Activated naive CD8-positive, alpha-beta T cell treated with anti-CD3 and anti-CD28 coated beads, Interleukin-2, amount 50 U/mL, for 16 hours (primary cell): ENCODE results near the gene FOXA3.

Experiments used
- DNase-seq: peaks from one replicate; pipeline ENCODE4 v3.0.0-alpha.2; 2020; ENCODE audit warnings: low read depth, low spot score

Gene FOXA3

DNA sequence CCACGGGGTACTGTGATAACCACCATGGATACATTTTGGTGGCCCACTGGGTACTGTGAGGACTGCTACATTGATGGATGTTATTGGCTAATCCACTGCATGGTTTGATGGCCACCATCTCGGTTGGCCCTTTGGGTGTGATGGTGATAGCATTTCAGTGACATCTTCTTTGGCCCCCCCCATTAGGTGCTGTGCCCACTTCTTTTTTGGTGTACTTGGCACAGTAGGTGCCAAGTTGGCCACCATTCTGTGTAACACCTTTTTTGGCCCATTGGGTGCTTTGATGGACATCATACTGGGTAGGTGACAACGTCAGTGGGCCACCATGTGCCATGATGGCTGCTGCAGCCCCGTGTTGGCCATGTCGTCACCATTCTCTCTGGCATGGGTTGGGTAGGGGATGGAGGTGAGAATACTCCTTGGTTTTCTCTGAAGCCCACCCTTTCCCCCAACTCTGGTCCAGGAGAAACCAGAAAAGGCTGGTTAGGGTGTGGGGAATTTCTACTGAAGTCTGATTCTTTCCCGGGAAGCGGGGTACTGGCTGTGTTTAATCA is 9.2 kb downstream of the FOXA3 start:
- no peak for DNase-seq

DNA sequence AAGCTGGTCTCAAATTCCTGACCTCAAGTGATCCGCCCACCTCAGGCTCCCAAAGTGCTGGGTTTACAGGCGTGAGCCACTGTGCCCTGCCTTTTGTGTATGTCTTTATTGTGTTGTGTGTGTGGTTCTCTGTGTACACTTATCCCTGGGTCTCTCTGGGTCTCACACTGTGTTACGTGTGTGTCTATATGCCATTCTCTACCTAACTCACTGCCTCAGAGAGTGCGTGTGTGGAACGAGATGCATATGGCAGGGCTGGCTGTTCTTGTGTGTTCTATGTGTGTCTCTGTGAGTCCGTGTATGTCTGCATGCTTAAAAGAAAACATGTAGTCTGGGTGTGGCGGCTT is 10.5 kb downstream of the FOXA3 start:
- no peak for DNase-seq

DNA sequence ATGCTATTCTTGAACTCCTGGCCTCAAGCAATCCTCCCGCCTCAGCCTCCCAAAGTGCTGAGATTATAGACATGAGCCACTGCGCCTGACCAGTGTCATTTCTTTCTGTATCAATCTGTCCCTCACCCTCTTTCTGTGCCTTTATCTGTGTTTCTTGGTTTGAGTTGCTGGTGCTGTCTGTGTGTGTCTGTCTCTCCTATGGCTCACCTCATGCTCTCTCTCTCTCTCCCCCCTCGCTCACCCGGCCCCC is 12.0 kb downstream of the FOXA3 start:
- DNase-seq, result no peak

DNA sequence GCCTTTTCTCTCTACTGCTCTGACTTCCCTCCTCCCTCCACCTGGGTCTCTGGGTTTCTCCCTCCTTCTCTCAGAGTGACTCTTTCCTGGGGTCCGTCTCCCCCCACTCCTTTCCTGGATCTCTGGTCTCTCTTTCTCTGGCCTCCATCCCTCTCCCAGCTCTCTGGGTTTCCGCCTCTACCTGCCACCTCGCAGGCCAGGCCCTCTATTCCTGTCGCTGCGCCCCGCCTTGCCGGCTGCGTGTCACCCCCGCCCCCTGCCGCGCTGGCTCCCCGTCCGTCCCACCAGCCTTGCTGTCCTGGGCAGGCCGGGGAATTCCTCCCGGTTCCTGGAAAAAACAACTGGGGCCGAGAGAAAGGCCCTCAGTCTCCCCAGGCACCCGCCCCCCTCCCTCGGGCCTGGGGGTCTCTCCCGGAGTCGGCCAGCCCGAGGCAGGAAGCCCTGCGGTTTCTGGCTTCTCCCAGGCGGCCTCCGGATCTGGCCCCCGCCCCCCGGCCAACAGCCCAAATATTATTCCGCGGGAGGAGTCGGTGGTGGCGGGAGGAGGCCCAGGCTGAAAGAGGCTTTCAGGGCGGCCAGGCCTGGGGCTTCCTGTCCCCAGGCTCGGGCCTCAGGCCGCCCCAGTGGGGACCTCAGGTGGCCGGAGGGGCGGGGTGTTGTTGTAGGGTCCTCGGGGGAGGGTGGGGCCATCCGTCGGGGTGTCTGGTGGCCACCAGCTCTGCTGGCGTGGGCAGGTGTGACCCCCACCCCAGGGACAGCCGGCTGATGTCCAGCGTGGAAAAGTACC is 12.5 kb downstream of the FOXA3 start:
- DNase-seq, result no peak

DNA sequence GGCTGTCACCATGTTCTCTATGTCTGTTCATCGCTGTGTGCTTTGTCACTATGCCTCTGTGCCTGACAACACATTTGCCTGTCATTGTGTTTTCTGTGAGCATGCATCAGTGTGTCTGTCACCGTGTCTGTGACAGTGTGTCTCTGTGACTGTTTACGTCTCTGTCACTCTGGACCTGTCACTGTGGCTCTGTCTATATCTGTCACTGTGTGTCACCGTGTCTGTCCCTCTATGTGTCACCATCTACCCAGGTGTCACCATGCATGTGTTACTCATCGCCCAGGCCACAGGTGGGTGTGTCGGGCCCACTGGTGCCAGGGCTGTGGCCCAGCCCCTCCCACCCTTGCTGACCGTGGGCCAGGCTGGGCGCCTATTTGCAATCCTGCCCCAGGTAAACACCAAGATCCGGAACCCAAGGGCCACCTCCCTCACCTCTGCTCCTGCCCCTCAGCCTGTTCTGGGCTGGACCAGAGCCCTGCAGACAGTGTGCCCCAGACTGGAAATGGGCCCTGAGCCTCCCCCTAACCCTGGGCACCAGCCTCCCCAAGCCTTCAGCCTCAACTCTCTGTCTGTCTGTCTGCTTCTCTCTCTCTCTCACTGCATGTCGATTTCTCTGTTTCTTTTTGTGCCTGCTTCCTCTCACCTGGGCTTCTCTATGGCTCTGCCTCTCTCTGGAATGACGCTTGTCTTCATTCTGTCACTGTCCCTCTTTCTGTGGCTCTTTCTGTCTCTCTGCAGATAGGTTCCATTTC is 14.1 kb downstream of the FOXA3 start:
- DNase-seq, result no peak

DNA sequence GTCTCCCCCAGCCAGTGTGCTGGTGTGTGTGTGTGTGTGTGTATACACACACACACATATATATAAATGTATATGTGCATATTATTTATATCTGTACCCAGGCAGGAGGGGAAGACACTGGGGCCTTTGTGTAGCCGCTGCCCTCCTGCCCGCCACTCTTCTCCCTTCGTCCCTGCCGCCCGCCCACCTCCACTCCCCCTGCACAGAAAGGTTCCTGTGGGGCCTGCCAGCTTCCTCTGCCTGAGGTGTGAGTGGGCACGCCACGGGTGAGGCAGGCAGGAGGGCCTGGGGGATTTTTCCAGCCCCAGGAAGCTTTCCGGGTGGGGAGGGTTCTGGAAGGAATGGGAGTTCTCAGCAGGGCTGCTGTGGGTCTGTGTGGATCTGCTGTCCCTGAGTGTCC is 14.9 kb downstream of the FOXA3 start:
- no peak for DNase-seq

DNA sequence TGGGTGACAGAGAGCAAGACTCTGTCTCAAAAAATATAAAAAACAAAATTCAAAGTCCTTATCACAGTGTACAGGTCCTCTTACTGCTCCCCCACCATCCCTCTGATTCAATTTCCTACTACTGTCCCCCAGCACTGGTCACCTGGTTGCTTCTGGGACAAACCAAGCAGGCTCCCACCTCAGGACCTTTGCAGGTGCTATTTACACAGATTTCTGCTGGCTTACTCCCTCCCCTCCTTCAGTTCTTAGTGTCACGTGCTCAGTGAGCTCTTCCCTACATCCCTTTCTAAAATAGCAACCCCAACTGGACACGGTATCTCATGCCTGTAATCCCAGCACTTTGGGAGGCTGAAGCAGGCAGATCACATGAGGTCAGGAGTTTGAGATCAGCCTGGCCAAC is 15.8 kb downstream of the FOXA3 start:
- DNase-seq, result no peak

DNA sequence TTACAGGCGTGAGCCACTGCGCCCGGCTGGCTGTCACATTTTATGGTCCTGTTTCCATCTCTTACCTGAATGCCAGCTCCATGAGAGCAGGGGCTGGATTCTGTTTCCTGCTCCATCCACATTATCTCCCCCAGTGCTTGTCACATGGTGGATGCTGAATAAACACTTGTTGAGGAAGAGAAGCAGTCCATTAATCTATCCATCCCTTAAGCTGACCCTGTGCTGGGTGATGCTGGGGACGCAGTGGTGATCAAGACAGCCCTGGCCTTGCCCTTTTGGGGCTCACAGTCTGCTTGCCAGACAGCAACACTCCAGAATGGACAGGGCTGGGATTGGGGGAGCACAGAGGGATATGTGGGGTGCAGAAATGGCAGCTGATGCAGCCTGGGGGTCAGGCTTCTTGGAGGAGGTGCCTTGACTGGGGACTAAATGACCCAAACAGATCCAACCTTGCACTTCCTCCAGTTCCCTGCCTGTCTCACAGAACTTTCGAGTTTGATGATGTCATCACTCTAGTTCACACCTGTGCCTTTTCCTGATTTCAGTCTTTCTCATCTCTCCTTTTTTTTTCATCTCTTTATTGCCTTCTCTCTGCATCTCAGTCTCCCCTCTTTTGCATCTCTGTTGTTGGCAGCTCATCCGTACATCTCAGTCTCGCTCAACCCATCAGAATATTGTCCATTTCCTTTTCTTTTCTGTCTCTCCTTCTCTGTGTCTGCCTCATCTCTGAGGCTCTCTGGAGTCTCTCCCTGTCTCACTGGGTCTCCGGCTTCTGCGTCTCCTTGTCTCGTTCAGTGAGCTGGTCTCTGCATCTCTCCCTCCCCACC is 17.2 kb downstream of the FOXA3 start:
- DNase-seq, result no peak

DNA sequence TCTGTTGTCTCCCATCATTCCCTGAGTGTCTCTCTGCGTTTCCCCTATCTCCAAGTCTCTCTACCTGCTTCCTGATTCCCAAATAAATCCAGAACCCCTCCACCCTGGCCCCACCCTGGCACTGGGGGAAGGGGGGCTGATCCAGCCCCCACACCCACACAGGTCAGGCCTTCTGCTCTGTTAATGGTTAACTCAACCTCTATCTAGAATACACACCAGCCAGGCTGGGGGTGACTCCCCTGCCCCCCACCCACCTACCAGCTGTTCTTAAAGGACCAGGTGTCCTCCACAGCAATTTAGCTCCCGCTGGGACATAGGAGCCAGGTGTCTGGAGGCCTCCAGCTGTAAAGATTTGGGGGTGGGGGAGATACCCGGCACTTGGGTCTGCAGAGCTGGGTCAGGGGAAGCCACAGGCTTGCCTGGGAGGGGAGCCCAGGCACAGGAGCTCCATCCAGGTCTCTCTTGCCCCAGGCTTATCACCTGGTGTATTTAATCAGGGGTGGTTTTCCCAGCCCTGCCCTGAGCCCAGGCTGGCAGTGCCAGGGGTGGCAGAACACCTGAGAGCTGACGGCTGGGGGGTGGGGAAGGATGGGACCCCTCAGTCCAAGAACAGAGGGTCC is 17.9 kb downstream of the FOXA3 start:
- DNase-seq, result no peak

DNA sequence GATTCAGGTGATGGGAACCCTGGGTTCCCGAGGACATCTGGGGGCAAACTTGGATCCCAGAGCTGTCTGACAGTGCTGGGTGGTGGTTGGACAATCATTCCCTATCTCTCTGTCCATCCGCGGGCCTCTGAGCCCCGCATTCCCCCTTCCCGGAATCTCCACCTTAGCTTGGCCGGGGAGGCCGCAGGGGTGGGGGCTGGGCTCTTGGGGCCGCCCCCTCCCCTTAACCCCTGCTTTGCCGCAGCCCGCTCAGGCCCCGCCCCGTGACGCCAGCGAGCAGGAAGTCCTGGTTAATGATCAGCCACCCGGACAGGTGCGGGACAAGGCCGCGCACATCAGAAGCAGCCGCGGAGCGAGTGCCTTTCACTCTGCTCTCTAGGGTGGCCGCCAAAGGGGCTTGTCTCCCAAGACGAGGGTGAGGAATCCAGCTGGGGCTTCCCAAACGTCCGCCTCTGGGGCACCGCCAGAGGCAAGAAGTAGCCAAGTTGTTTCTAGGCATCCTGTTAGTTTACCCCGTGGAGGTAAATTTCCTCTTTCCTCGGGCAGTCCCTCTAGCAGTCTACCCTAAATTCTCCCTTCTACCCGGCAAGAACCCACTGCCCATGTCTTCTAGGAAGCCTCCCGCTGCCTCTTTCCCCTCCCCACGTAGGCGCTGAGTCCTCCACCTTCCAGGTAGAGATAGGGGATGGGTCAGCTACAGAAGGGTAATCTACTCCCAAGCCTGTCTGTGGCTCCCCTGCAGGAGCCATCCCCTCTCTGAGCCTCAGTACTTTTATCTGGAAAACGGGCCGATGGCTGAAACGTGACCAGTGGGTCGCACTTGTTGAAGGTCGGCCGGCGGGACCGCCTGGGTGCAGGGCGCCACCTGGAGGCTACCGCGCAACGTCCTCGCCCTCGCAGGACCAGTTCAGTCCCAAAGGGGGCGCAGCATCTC is 18.8 kb downstream of the FOXA3 start:
- DNase-seq, result peak; percentile 64

DNA sequence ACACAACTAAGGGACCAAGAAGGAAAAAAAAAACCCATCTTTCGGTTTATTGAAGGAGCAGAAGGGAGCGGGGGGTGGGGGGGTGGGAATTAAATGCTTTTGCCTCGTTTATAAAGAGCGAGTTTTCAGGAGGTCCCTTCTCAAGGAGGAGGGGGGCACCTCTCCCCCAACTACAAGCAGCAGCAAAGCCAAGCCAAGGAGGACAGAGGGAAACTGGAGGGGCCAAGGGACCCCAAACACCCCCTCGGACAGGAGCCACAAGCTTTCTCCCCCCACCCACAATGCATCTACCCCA is 19.4 kb downstream of the FOXA3 start:
- no peak for DNase-seq

DNA sequence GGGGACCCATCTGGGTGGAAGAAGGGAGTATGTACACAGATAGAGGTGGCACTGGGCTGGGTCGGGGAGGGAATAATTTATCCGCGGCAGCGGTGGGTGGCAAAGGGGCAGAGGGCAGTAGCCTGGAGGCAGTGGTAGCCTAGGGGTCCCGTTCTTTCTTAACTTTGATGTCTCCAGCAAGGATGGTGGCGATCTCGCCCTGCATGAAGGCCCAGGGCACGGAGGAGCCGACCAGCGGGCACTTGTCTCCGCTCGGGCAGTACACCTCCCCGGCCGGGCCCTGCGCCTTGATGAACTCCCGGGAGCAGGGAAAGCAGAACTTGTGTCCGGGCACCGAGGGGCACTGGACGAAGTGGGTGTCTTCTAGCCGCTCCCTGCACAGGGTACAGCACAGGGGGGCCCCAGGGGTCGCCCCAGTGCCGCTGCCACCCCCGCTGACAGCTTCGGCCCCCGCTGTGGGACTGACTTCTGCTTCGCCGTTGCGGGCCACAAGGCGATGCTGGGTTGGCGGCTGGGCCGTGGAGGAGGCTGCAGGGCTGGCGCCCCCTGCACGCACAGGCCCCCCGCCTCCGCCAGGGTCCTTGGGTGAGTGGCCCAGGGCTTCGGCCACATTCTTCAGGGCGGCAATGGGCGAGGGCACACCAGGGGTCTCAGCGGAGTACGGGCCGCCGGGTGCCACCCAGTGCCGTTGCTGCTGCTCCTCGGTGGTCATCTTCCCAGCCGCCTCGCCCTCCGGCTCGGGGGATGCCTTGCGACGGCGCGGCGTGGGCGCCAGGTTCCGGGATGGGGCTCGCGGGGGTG is 20.0 kb downstream of the FOXA3 start:
- DNase-seq, result no peak

DNA sequence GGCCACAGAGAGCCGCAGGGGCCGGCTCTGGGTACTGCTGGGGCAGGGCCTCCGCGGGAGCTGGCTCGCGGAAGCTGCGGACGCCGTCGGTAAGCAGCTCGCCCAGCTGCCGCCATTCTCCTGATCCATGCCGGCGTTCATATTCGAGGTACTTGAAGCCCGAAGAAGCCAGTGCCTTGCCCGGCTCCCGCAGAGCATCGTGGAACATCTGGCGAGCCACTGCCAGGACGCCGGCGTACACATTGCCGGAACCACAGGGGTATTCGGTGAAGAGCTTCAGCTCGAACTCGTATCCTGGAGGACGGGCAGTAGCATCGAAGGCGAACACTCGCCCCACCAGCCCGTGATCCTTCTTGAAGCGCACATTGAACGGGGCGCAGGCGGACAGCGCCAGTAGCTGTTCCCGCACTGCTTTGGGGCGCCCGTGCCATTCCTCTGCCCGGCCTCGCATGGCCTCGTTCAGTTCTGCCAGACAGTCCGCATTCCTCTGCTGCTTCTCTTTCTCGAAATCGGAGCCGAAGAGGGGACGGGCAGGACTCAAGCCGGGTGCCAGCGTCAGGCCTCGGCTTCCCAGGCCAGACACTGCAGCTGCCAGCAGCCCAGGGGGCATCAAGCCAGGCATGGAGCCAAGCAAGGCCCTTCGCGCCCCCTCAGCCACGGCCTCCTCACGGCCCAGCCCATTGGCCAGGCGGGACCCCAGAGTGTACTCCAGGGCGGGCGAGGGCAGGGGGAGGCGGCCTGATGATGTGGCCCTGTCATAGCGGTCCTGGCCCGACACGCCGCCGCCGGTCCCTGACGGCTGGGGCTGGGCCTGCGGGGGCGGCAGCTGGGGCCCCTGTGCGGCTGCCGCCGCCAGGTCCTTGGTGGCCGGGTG is 20.8 kb downstream of the FOXA3 start:
- DNase-seq, result no peak

DNA sequence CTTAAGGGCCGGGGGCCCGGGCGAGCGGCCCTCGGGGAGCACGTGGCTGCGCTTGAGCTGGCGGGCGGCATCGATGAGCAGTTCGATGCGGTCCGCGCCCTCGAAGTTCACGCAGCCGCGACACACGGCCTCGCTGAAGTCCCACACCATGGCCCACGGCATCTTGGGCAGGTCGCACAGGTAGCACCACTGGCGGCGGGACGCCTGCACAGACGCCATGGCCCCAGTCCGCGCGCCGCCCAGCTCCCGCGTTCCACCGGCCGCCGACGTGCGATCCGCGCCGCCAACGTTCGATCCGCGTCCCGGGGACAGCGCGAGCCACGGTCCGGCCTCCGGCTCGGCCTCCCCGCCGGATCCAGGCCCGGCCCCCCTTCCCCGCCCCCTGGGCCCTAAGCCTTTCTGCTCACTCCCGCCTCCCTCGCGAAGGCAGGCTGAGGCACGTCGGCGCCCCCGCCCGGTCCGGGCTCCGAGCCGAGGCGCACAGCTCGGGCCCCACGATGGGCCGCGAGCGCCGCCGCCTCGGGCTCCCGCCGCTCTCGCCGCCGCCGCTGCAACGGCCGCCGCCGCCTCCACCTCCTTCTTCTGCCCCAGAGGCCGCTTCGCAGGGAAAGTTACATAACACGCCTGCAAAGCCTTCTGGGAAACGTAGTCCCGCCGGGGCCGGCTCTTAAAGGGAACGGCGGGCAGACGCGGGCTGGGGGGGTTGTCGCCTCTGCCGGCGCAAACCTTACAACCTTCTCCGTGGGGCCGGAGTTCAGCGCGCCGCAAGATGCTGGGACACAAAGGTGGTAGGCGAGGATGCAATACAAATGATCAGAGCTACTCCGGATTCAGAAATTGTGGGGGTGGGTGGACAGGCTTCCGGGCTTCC is 21.7 kb downstream of the FOXA3 start, which contains the start of gene IRF2BP1:
IRF2BP1 (minus strand) TSS at position 586 of the 871 bp plus-strand sequence; CDS start at position 219, 367 bp downstream.
- DNase-seq, result peak; percentile 66

DNA sequence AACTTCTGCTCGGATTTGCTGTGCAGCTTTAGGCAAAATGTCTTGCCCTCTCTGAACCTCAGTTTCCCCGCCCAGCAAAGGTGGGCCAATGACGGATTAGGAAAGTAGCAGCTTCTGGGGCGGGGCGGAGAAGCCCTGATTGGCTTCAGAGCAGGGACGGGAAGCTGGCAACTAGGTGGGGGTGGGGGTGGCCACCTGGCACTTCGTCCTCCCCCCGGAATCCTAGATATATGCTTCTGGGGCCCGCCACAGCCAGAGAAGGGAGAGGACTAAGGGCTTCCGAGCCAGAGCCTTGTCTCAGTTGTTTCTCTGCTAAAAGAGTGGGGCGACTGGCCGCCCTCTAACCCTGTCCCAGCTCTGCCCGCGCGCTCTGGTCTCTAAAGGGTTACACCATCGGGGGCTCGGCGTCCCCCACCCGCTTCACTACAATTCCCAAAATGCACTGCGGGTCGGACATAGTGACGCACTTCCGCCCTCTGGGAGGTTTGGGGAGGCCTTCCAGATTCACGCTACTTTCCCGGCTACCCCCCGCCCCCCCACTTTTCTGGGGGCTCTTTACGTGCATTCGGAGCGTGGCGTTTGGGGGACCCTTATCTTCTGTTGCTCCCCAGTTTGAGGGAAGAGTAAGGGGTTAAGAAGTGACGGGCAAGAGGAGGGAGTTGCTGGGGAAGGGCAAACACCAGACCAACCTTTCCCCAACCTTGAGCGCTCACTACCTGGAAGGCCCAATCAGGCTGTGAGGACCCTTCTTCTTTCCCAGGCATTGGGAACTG is 22.5 kb downstream of the FOXA3 start:
- peak; percentile 78 for DNase-seq

DNA sequence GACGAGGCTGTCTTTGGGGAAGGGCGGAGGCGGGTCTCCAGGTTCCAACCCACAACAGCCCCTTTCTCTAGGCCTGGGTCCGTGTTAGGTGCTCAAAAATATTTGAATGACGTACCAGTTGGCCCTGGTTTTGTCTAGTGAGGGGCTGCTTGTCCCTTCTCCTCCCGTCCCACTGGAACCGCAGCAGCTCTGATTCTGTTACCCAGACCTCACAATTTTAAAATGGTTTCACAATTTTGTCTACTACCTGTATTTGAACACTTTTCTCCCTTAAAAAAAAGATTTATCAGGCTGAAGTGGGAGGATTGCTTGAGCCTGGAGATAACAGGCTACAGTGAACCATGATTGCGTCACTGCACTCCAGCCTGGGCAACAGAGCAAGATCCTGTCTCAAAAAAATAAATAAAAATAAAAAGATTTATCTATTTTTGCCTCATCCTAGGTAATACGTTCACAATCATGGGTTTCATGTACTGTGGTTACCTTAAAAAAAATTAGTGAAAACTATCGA is 23.1 kb downstream of the FOXA3 start:
- DNase-seq, result no peak

DNA sequence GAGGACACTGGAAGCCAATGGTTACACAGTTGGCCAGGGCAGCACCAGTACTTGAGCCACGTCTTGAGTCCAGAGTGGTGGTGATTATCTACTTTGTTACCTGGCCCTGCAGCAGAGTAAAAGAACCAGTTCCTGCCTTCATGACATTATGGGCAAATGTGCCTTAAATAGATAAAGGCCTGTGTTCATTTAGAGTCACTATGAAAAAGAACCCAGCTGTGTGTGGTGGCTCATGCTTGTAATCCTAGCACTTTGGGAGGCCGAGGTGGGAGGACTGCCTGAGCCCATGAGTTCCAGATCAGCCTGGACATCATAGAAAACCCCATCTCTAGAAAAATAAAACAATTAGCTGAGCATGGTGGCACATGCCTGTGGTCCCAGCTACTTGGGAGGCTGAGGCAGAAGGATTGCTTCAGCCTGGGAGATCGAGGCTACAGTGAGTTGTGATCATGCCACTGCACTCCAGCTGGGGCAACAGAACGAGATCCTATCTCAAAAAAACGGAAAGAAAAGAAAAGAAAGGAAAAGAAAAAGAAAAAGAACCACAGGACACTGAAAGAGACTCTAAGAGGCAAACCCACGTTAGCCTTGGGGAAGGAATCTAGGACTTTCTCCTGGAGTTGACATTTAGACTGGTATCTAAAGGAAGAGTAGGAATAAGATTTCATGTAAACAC is 25.2 kb downstream of the FOXA3 start:
- DNase-seq, result no peak
